Lower leg skin (tissue), 3 donors: ENCODE results near the gene TMEM163.

Experiments used
- POLR2A ChIP-seq, 2 donors: fragments of 450-650 bp; IDR thresholded peaks; one replicate each; pipeline ENCODE4 v1.6.1; 2016 to 2017; ENCODE audit warnings: antibody characterized with exemption in 2 of 2, mild to moderate bottlenecking in 1 of 2, moderate library complexity in 1 of 2
- TF ChIP-seq, protein P1 (sequence below), 3 donors: fragments of 450-650 bp; IDR thresholded peaks; one replicate each; pipeline ENCODE4 v1.5.1; 2016; ENCODE audit warnings: antibody characterized with exemption in 3 of 3, mild to moderate bottlenecking in 3 of 3, moderate library complexity in 2 of 3

DNA sequence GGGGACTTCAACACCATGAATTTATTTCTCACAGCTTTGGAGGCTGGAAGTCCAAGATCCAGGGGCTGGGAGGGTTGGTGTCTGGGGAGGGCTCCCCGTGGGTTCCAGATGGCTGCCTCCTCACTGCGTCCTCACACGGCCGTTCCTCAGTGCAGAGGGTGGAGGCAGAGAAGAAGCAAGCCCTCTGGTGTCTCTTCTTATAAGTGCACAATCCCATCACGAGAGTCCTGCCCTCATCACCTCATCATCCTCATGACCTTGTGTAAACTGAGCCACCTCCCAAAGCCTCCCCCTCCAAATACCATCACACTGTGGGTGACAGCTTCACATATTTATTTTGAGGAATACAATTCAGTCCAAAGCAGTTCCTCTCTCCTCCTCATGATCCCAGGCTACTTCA lies 26.3 kb downstream of the TMEM163 start:
- TF ChIP-seq POLR2A (IDR thresholded peaks at IDR 0.05), result no peak
- TF ChIP-seq, protein P1, sequence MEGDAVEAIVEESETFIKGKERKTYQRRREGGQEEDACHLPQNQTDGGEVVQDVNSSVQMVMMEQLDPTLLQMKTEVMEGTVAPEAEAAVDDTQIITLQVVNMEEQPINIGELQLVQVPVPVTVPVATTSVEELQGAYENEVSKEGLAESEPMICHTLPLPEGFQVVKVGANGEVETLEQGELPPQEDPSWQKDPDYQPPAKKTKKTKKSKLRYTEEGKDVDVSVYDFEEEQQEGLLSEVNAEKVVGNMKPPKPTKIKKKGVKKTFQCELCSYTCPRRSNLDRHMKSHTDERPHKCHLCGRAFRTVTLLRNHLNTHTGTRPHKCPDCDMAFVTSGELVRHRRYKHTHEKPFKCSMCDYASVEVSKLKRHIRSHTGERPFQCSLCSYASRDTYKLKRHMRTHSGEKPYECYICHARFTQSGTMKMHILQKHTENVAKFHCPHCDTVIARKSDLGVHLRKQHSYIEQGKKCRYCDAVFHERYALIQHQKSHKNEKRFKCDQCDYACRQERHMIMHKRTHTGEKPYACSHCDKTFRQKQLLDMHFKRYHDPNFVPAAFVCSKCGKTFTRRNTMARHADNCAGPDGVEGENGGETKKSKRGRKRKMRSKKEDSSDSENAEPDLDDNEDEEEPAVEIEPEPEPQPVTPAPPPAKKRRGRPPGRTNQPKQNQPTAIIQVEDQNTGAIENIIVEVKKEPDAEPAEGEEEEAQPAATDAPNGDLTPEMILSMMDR (IDR thresholded peaks at IDR 0.05), result no peak
